Measurements from ENCODE around the gene UBAP1L.

DNA sequence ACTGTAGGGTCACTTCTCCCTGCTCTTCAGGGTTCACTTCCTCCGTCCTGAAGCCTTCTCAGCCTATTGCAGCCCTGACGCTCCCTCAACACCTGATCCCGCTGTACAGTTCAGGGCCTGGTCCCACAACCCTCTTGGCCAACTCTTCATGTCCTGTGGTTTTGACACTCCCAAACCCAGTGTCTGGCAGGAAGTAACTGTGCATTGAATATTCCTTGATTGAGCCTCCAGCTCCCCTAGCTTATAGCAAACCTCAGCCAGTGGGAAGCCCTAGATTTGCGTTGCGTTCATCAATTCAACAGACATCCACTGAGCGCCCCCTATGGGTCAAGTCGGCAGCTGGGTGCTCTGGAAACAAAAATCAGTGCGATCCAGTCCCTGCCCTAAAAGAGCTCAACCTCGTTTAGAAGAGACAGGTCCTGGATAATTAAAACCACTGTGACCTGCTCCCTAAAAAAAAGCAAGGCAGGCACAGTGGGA is 13.5 kb downstream of the UBAP1L start:
- TF ChIP-seq, protein P1, sequence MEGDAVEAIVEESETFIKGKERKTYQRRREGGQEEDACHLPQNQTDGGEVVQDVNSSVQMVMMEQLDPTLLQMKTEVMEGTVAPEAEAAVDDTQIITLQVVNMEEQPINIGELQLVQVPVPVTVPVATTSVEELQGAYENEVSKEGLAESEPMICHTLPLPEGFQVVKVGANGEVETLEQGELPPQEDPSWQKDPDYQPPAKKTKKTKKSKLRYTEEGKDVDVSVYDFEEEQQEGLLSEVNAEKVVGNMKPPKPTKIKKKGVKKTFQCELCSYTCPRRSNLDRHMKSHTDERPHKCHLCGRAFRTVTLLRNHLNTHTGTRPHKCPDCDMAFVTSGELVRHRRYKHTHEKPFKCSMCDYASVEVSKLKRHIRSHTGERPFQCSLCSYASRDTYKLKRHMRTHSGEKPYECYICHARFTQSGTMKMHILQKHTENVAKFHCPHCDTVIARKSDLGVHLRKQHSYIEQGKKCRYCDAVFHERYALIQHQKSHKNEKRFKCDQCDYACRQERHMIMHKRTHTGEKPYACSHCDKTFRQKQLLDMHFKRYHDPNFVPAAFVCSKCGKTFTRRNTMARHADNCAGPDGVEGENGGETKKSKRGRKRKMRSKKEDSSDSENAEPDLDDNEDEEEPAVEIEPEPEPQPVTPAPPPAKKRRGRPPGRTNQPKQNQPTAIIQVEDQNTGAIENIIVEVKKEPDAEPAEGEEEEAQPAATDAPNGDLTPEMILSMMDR (IDR thresholded peaks at IDR 0.05; ENCODE audit: extremely low read depth in 1 of 2, insufficient read depth in 1 of 2, low read depth in 1 of 2, low read length in 2 of 2): peak; percentile 82 to 87
- TF ChIP-seq JUN (IDR thresholded peaks at IDR 0.05; ENCODE audit: borderline replicate concordance, insufficient read depth, insufficient read length, low read depth): no peak
- TF ChIP-seq, protein P2, sequence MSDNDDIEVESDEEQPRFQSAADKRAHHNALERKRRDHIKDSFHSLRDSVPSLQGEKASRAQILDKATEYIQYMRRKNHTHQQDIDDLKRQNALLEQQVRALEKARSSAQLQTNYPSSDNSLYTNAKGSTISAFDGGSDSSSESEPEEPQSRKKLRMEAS (IDR thresholded peaks at IDR 0.05; ENCODE audit: insufficient read depth, insufficient read length): no peak
- no peak for TF ChIP-seq POLR2A (IDR thresholded peaks at IDR 0.05; ENCODE audit: low read depth, low read length)
- no peak for TF ChIP-seq POLR2AphosphoS5 (IDR thresholded peaks at IDR 0.05; ENCODE audit: insufficient read depth, low read depth, low read length)
- TF ChIP-seq EZH2 (IDR thresholded peaks at IDR 0.05; ENCODE audit: borderline replicate concordance, low read depth, low read length, severe bottlenecking): no peak
- no peak for TF ChIP-seq MYC (IDR thresholded peaks at IDR 0.05; ENCODE audit: low read depth, low read length)
